GM18868 (cell line): ENCODE measurements around the gene LEMD3.

Experiments used
- ATAC-seq: cut with Tn5 transposase; IDR thresholded peaks from one replicate; pipeline ENCODE4 v1.9.1; 2021; ENCODE audit warnings: mild to moderate bottlenecking, moderate library complexity; ENCODE audit not compliant: unreplicated experiment

LEMD3 gene

DNA sequence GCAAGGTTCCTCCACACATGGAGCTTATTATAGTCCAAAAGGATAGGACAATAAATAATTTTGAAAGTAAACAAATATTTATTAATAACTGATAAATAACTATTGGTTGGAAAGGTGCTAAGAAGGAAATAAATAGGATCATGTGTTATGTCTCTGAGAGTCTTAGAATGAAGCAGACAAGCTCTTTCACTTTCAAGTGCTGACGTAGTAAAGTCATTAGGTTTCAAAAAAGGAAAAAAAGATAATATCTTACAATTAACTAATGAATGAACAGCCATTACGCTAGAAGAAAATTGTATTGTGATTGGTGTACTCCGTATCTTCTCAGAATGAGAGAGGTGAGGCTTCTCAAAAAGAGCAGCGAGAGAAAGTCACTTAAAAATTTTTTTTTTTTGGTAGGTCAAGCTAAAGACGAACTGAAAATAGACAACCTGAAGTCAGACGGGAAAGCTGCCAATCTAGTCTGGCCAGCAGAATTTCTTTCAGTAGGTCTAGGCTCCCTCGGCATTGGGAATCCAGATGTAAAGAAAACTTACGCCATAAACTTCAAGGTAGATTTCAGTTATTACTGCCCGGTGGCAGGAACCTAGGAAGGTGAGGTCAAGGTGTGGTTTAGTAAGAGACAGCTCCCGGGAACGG is 583 bp upstream of the LEMD3 start:
- ATAC-seq, result no peak

DNA sequence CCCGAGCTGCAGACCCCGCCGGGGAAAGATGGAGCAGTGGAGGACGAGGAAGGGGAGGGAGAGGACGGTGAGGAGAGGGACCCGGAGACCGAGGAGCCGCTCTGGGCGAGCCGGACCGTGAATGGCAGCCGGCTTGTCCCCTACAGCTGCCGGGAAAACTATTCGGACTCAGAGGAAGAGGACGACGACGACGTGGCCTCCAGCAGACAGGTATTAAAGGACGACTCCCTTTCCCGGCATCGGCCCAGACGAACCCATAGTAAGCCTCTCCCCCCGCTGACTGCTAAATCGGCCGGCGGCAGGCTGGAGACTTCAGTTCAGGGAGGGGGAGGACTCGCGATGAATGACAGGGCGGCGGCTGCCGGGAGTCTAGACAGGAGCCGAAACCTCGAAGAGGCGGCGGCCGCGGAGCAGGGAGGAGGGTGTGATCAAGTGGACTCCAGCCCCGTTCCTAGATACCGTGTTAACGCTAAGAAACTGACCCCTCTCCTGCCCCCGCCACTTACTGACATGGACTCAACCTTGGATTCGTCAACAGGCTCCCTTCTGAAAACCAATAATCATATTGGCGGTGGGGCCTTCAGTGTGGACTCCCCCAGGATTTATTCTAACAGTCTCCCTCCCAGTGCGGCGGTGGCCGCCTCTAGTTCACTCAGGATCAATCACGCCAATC is 962 bp downstream of the LEMD3 start:
- peak; percentile 43 for ATAC-seq

DNA sequence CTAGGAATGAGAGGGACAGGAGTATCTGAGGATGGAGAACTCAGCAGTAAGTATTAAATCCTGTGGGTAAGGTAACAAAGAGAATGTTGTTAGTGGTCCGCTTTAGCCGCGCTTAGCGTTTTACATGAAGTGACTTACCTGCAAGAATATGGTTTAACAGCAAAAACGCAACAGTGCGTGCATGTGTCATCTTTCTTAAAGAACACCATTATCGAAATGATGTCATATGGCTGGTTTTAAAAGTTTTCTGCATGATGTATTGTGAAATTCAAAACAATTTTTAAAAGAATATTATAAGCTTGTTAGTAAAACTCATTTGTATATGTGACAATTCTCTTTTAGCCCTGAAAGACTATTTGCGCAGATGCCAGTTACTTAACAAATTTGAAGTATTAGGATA is 1.7 kb downstream of the LEMD3 start:
- ATAC-seq, result no peak

DNA sequence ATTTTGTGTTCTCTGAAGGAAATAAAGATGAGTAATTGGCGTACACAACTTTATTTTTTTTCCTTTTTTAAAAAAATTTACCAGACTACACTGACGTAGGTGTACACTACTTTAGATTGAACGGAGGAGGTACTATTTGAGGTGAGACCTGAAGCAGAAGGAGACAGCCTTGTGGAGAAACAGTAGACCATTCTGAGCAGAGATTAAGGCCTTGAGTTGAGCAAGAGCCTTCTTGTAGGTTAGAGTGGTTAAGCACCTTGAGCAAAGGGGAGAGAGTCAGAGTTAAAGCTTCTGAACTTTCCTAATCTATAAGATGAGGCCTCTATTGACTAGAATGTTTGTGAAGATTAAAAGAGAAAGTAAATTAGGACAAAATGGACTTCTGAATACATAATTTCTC is 2.5 kb downstream of the LEMD3 start:
- ATAC-seq, result no peak

DNA sequence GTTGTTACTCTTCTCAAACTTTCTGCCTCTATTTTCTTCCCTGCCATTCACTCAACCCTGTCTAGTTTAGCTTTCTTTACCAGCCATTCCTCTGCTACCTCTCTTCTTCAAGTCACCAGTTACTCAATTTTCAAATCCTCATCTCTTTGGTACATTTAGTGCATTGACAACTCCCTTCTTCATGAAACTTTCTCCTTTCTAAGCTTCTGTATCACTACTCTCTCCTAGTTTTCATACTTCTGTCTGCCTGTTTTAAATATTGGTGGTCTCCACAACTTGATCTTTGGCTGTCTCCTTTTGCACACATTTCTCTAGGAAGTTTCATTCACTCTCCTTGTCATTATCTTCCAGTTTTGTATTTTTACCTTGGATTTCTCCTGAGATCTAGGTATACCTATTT is 6.0 kb downstream of the LEMD3 start:
- no peak for ATAC-seq

DNA sequence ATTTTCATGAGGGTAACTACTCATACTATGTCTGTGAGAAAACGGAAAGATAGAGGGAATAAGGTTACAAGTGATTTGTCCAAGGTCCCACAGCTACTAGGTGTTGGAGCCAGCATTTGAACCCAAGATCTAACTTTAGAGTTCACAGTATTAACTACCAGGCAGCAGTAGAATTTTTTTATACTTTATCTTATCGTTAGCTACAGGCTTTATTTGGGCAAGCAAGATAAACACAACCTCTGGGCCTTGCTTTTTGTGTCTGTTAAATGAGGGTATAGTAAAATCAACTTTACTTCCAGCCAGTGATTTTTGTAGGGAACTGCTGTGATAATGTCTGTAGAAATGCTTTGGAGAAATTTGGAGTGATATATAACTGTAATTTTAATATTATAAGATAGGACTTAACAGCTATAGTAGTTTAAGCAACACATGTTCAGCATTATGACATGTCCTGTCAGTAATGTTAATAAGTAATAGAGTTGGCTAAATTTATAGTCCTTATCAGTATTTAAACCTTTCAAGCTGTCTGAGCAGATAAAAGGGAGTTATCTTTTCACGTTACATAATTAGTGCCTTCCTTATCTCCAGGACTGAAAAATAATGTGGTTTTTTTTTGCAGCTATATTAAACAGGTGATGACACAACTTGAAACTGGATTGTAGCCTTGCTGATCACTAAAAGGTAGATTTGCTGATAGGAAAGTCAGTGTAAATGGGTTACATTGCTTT is 12.8 kb downstream of the LEMD3 start:
- peak; percentile 49 for ATAC-seq

DNA sequence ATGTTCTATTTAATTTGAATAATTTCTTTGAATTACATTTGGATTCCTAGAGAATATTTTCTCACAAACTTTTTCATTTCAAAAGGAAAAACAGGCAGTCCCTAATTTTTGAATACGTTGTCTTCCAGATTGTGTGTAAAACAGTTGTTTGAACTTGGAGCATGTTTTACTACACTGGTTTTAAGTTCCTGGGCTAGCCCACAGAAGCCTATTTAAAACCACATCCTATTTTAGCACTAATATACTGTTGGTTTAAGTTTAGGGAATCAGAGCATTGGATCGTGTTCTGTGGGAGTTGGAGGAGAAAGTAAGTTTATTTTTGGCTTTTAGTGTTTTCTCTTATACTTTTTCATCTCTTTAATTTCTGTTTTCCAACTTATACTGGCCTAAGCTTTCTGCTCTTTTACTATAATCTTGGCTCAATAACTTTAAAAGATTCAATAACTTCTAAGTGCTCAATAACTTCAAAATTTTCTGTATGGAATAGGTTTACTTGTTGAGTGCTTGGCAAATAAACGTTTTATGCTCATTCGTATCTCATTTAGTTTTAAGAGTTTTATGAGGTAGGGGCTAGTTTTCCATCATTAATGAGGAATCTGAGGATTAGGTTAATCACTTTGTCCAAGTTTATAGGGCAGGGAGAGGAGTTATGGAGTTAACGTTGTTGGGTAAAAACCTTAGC is 14.9 kb downstream of the LEMD3 start:
- no peak for ATAC-seq

DNA sequence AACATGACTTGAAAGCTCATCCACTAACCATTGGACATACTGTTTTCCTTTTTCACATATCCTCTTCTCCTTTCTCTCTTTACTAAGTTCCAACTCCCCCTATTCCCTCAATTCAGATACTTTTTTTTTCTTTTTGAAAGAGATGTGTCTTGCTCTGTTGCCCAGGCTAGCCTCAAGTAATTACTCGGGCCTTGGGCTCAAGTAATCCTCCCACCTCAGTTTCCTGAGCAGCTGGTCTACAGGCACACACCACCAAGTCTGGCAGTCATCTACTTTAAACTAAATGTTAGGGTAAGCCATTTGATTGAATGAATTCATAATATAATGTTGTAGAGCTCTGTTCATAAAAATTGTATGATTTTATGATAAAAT is 15.5 kb downstream of the LEMD3 start:
- ATAC-seq, result no peak

DNA sequence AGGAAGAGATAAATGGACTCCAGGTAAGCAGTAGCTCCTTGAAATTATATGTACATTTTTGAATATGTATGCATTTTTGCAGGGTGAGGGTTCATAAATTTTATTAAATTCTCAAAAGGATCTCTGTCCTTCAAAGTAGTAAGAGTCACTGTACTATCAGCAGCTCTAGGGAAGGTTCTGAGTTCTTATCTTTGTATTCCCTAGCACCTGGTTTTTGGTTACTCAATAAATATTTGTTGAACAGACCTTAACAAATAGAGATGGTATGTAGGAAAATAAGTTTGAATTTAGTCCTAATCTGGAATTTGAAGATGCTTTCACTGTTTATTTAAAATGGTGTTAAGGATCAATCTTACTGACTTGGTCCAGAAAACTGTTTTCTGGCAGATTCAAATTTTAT is 18.3 kb downstream of the LEMD3 start:
- no peak for ATAC-seq

DNA sequence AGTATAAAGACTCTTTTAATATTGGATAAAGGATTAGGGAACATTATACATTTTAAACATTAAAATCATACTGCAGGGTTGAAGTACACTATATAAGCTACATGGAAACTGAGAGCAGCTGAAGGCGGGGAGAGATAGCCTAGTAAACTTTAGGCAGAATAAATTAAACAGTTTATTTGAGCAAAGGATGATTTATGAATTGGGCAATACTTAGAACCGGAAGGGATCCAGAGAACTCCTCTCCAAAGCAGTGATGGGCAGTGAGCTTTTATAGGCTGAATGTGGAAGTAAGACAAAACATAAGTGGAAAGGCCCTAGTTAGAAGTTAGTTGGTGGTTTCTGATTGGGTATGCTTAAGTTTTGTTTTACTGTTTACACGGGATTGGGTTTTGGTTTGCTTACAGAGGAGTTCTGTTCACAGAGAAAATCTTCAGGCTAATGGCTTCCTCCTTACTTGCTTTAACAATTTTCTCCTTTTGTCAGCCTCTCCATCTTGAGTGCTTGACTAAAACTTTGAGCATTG is 18.9 kb downstream of the LEMD3 start:
- ATAC-seq, result peak; percentile 26

DNA sequence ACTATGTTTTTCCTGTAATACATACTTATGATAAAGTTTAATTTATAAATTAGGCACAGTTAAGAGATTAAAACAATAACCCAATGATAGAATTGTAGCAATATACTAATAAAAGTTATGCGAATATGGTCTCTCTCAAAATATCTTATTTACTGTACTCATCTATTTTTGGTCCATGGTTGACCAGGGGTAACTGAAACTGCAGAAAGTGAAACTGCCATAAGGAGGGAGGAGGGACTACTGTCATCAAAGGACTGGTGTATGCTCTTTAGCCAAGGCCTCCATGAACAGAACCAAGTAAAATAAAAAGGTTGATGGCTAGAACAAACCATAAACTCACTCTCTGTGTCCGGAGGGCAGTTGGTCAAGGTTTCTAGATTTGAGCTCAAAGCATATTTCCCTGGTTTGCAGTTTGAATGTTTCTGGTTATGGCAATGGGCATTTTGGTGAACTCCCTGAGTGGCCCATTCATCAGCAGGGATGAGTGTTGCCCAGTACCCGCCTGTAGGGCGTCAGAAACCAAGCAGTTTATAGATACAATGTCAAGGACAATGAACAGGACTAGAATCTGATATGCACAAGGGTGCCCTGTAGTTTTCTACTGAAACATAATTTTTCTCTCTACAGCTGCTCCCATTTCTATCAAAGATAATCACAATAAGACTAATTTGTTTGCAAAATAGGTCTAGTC is 19.8 kb downstream of the LEMD3 start:
- ATAC-seq, result peak; percentile 96

DNA sequence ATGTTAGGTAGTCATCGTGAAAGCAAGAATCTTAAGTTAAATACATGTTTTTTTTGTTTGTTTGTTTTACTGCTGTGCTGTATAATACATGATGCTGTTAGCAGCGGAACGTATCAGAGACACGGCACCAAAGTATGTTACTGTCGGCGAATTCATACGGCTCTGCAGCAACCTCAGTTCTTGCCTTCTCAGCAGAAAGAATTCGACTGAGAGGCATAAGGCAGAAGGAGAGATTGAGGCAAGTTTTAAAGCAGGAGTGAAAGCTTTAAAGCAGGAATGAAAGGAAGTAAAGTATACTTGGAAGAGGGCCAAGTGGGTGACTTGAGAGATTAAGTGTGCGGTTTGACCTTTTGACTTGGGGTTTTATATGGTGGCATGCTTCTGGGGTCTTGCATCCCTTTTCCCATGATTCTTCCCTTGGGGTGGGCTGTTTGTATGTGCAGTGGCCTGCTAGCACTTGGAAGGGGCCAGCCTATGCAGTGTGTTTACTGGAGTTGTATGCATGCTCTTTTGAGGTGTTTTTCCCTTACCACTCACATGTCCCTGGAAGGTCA is 23.7 kb downstream of the LEMD3 start:
- ATAC-seq, result no peak

DNA sequence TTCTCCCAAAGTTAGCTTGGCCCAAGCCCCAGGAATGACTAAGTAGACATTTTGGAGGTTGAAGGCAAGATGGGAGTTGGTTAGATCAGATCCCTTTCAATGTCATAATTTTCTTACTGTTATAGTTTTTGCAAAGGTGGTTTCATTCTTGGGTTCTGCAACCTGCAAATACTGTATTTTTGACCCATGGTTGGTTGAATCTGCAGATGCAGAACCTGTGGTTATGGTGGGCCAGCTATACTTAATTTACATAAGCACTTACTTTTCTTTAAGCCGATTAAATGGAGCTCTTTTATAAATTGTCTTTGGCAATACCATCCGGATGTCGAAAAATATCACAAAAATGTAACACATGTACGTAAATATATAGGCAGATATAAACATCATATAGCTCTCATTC is 25.6 kb downstream of the LEMD3 start:
- no peak for ATAC-seq

DNA sequence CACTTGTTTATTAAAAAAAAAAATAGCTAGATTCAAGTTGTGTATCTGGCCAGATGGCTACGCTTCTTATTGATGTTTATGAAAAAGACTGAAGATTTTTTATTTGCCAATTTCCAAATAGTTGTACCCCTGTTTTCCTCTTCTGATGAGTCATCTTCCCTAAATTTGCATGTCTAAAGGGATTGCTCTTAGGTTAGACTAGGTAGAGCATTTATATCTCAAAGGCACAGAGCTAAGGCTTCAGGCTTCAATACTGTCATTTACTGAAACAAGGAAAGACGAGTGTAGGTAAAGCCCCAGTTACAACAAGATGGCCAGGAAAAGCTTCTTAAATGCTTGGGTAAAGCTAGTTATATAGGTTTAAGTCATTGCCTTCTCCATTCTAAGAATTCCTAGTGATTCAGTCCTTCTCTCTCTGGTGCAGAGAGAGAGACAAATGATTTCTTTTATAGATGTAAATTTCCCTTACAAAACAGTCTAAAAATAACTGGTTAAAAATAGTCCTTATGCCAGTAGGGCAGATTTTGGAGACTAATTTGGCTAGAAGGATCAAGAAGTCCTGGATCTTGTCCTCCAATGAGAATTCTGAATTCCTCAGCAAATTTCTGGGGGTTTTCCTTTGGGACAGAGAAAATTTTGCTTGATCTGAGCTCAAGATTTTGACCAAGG is 26.1 kb downstream of the LEMD3 start:
- ATAC-seq, result no peak

DNA sequence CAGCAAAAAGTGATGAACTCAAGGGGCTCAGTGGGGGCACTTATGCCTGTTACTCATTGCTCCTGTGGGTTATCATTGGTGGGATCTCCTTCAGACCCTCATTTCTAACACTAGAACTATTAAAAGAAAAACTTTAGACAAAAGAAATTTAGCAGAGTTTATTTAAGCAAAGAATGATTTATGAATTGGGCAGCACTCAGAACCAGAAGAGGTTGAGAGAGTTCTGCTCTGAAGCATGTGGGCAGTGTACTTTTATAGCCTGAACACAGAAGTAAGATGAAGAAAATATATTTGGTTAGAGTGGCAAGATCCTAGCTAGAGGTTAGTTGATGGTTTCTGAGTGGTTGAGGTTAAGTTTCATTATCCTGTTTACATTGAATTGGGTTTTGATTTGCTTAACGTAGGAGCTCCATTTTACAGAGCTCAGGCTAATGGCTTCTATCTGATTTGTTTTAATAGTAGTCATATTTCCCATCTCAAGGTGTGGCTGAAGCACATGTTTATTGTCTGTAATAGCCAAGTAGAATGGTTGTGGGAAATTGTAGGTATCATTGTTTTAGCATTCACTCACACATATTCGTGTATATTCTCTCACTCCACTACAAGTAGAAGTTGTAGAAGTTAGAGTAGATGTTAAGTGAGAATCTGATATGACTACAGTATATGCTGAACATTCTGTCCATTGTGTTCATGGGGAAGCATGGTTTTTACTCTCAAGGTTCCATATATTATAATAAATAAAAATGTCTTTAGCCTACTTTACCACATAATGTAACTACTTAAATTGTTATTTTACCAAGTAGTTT is 27.6 kb downstream of the LEMD3 start:
- ATAC-seq, result no peak

DNA sequence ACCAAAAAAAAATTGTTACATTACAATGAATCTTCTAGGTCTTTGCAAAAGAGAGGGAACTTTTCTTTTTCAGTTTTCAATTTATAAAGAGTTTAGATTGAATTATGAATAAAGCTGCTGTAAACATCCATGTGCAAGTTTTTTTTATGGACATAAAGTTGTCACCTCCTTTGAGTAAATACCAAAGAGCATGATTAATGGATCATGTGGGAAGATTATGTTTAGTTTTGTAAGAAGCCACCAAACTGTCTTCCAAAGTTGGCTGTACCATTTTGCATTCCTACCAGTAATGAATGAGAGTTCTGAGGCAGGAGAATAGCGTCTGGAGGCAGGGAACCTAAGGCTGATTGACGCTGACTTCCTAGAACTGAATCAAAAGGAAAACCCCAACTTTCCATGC is 30.2 kb downstream of the LEMD3 start:
- ATAC-seq, result no peak

DNA sequence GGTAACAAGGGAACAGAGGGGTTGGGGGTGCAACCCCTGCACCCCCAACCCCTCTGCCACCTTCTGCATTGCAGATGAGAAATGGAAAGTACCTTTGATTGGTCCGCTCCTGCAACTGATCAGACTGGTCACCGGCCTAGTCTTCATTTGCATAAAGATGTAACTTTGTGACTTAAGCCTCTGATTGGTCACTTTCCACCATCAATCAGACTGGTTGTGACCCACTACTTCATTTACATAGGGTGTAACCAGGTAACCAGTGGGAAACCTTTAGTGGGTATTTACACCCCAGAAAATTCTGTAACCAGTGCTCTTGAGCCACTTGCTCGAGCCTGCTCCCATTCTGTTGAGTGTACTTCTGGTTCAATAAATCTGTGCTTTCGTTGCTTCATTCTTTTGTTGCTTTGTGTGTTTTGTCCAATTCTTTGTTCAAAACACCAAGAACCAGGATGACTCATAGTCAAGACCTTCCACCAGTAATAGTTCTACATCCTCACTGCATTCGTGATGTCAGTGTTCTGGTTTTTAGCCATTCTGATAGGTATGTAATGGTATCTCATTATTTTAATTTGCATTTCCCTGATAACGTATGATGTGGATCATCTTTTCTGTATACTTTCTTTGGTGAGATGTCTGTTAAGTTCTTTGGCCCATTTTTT is 30.8 kb downstream of the LEMD3 start:
- no peak for ATAC-seq

DNA sequence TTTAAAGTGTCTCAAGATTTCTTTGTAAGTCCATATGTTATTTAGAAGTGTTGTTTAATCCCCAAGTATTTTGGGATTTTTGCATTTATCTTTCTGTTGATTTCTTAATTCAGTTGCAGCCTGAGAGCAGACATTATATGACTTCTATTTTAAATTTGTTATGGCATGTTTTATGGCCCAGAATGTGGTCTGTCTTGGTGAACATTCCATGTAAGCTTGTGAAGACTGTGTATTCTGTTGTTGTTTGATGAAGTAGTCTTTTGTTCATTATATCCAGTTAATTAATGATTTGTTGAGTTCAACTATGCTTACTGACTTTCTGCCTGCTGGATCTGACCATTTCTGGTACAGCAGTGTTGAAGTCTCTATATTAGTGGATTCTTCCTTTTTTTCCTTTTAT is 34.0 kb downstream of the LEMD3 start:
- no peak for ATAC-seq
